ENCODE measurements around the gene DEPDC1.
"Not testable (repeated sequence)": the region's sequence is repeated elsewhere in the genome, so short reads cannot be mapped to it uniquely, and the experiment has no call there.

Gene DEPDC1, protein sequence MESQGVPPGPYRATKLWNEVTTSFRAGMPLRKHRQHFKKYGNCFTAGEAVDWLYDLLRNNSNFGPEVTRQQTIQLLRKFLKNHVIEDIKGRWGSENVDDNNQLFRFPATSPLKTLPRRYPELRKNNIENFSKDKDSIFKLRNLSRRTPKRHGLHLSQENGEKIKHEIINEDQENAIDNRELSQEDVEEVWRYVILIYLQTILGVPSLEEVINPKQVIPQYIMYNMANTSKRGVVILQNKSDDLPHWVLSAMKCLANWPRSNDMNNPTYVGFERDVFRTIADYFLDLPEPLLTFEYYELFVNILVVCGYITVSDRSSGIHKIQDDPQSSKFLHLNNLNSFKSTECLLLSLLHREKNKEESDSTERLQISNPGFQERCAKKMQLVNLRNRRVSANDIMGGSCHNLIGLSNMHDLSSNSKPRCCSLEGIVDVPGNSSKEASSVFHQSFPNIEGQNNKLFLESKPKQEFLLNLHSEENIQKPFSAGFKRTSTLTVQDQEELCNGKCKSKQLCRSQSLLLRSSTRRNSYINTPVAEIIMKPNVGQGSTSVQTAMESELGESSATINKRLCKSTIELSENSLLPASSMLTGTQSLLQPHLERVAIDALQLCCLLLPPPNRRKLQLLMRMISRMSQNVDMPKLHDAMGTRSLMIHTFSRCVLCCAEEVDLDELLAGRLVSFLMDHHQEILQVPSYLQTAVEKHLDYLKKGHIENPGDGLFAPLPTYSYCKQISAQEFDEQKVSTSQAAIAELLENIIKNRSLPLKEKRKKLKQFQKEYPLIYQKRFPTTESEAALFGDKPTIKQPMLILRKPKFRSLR

GRCh38 chr1:68496680-68497357, at the start of gene DEPDC1:
DEPDC1 (minus strand) TSS chr1:68497082; CDS start chr1:68496999, 83 bp downstream.
- peak; percentile 94 to 99 for DNase-seq

DNA sequence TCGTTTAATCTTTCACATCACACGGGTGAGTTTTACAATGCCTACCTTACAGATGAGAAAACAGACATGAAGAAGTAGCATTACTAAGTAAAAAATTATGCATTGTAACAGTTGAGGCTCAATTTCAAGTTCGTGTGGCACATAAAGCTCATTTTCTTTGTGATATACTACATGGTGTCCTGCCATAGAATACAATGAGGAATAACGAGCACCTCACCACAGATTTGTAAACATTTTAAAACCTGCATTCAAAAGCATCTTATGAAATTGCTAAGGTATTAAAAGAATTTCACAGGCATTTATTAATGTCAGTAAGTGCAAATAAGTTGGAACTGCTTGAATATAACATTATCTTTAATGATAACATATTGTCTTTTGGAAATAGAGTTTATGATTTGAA, 47.8 kb upstream of the DEPDC1 start:
- no peak for DNase-seq

DNA sequence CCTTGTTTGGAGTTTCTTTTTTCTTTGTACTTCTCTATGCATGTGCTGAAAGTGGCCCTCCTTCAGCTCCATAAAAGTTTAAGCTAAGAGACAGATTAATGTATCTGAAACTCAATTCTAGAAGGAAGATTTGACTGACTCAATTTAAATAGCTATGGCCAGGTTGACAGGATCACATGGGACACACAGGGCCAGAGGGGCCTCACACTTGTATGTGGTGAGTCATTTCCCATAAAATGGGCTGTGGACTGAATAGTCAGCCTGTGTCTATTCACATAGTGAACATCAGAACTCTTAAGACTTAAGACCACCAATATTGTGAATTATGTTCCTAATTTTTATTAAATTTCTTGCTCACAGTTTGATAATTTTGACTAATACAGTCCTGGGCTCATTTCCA, 45.7 kb upstream of the DEPDC1 start:
- DNase-seq: no peak

DNA sequence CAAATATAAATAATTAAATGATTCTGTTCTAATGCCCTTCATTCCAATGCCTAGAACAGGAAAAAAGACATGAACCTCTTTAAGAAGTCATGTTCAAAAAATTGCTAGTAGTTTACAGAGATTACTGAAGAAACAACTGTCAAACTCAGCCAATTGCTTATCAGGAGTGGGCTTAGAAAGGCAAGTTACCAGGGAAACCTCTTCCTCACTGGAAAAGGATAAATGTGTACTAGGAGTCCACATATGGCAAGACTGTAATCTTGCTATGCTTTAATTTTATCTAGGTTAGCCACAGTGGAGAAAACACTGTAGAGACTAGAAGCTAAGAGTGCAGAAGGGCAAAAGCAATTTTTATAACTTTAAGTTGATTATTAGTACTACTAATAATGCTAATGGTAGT, 42.1 kb upstream of the DEPDC1 start:
- DNase-seq: no peak

- DNase-seq: no peak
These were observed 31.4 kb upstream of the DEPDC1 start for GRCh38 chr1:68528243-68528642.

DNA sequence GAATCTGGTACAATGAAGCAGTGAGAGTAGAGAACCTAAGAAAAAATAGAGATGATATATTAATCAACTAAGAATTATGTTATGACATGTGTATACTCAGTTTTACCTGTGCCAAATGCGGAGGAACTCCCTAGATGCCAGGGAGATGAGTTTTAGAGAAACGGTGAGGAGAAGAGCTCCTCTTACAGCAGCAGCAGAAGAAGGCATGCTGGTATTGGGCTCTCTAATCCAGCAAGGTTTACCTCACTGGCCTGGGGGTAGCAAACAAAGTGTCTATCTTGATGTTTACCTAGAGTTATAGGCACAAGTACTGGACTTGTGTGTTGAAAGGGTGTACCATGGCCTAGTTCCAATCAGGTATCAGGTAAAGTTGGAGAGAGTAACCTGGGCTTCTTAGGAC, 28.9 kb upstream of the DEPDC1 start:
- no peak for DNase-seq

- DNase-seq: no peak
These were observed 24.4 kb upstream of the DEPDC1 start for GRCh38 chr1:68521286-68521685.

- DNase-seq: peak in 1 of 2 experiments; percentile 52
These were observed 19.2 kb upstream of the DEPDC1 start for GRCh38 chr1:68516066-68516465.

DNA sequence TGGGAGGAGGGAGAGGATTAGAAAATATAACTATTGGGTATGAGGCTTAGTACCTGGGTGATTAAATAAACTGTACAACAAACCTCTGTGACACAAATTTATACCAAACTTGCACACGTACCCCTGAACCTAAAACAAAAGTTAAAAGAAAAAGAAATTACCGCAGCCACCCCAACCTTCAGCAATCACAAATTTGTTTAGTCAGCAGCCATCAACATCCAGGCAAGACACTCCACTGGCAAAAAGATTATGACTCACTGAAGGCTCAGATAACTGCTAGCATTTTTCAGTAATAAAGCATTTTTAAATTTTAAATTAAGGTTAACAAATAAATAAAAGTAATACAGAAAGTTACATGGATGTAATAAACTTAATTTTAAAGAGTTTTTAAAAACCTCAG, 14.4 kb upstream of the DEPDC1 start:
- DNase-seq: no peak

GRCh38 chr1:68506386-68506785, 9.5 kb upstream of the DEPDC1 start:
- DNase-seq: no peak

- DNase-seq: no peak
These were observed 6.2 kb upstream of the DEPDC1 start for GRCh38 chr1:68503085-68503484.

- no peak for DNase-seq
These were observed 446 bp upstream of the DEPDC1 start for GRCh38 chr1:68497358-68497698.

GRCh38 chr1:68495968-68496679, 758 bp downstream of the DEPDC1 start:
- peak in 1 of 2 experiments; percentile 10 for DNase-seq

GRCh38 chr1:68495532-68495931, 1.4 kb downstream of the DEPDC1 start:
- no peak for DNase-seq

DNA sequence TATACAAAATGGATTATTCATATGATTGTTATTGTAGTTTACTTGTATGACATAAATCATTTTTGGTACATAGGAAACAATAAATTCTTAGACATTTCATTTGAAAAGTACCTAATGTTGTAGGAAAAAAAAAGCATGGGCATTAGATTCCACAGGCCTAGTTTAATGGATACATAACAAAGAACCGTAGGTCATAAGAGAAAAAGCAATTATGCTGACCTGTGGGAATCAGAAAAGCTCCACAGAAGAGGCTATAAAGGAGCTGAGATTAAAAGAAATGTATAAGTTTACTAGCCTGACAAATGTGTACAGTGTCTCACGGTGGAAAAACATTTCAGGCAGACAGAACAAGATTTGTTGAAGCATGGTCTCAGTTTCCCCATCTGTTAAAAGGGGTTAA, 3.7 kb downstream of the DEPDC1 start:
- DNase-seq: no peak

- DNase-seq: not testable (repeated sequence)
These were observed 4.6 kb downstream of the DEPDC1 start for GRCh38 chr1:68492255-68492654.

- no peak for DNase-seq
These were observed 6.7 kb downstream of the DEPDC1 start for GRCh38 chr1:68490046-68490651.

GRCh38 chr1:68485431-68486022, 11.4 kb downstream of the DEPDC1 start:
- DNase-seq: no peak

- DNase-seq: no peak
These were observed 12.3 kb downstream of the DEPDC1 start for GRCh38 chr1:68484618-68485017.

DNA sequence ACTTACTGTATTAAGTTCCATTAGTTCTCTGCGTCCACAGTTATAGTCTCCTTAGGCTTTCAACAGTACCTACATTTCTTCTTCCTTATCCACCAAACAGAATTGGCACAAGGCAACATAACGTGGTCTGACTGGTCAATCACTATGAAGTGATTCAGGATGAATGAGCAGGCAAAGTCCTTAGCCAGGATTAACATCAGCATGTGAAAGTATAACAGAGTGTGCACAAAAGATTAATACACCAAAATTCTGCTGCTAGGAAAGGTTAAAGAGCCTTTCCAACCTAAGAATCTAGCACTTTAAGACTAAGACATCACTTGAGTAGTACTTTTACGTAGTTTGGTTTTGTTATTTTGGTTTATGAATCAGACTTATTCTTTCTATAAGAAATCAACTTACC, 15.8 kb downstream of the DEPDC1 start:
- DNase-seq: no peak

- no peak for DNase-seq
These were observed 17.4 kb downstream of the DEPDC1 start for GRCh38 chr1:68479501-68479900.

DNA sequence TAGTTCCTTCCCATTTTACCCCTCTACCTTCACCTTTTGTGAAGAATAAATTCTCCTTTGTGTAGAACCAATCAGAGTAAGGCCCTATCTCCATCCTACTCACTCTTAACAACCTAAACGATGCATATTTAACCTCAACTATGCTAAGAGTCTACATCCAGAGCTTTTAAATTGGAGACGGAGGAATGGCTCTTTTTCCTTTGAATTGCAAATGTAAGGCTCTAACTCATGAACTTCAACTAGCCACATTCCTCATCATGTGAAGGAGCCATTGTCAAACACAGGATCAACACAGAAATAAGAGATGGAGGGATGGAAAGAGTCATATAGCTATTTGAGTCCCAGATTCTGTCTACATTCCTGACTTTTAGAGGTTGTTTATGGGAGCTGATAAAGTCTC, 18.2 kb downstream of the DEPDC1 start:
- no peak for DNase-seq
